BE2C (cell line): ENCODE data around the gene CORIN.

Source experiments
- DNase-seq: peaks from one replicate; pipeline ENCODE4 v3.0.0-alpha.2; 2020
- H3K27me3 ChIP-seq: fragments of 250-450 bp; sonication (Bioruptor Pico); 2 replicates; pipeline ENCODE4 v1.5.1; 2020; ENCODE audit warnings: mild to moderate bottlenecking
- H3K36me3 ChIP-seq: fragments of 250-450 bp; sonication (Bioruptor Pico); 2 replicates; pipeline ENCODE4 v1.5.1; 2020; ENCODE audit warnings: mild to moderate bottlenecking
- H3K4me1 ChIP-seq: fragments of 250-450 bp; sonication (Bioruptor Pico); 2 replicates; pipeline ENCODE4 v1.5.1; 2020
- H3K4me3 ChIP-seq: 2 replicates; pipeline ENCODE4 v1.5.1; 2011; ENCODE audit warnings: low read depth, low read length
- H3K9me3 ChIP-seq: fragments of 250-450 bp; sonication (Bioruptor Pico); 2 replicates; pipeline ENCODE4 v1.5.1; 2020
- TF ChIP-seq, protein P1 (sequence below): IDR thresholded peaks from 2 replicates; pipeline ENCODE4 v1.5.1; 2012; ENCODE audit warnings: mild to moderate bottlenecking, low read depth, low read length

CORIN gene

DNA sequence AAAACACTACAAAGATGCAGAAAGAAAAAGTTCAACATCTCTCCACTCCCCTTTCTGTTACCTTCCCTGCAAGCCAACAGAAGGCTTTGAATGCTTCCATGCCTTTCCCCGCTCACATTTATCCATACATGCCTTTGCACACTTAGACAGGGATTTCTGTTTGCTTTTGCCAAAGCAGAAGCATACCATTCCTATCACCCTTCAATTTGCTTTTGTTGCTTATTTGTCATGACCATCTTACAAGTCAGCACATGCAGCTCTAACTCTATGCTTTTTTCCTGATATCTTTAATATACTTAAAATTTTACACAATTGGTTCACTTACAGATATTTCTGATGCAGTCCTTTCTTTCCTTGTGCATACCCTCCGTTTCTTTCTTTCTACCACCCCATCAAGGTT, 169.6 kb downstream of the CORIN start:
- TF ChIP-seq, protein P1, sequence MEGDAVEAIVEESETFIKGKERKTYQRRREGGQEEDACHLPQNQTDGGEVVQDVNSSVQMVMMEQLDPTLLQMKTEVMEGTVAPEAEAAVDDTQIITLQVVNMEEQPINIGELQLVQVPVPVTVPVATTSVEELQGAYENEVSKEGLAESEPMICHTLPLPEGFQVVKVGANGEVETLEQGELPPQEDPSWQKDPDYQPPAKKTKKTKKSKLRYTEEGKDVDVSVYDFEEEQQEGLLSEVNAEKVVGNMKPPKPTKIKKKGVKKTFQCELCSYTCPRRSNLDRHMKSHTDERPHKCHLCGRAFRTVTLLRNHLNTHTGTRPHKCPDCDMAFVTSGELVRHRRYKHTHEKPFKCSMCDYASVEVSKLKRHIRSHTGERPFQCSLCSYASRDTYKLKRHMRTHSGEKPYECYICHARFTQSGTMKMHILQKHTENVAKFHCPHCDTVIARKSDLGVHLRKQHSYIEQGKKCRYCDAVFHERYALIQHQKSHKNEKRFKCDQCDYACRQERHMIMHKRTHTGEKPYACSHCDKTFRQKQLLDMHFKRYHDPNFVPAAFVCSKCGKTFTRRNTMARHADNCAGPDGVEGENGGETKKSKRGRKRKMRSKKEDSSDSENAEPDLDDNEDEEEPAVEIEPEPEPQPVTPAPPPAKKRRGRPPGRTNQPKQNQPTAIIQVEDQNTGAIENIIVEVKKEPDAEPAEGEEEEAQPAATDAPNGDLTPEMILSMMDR = no peak

DNA sequence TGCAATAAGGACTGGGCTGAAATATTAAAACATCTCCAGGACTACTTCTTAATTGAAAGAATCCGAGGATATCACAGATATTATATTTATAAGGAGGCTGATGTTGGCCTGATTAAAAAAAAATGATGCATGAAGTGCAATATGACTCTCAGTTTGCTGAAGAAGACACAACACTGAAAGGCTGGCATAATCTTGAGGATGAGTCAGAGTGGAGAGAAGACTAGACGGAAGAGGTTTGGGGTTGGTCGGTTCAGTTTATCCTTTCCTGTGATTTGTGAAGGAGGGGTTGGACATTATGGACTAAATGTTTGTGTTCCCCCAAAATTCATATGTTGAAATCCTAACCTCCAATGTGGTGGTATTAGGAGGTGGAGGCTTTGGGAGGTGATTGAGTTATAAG, 170.3 kb downstream of the CORIN start:
- H3K4me3 ChIP-seq = no peak overlapping the region
- TF ChIP-seq, protein P1 = no peak

More for the DNA sequence above, 169.6 kb downstream of the CORIN start:
- H3K36me3 ChIP-seq = no peaks in the 10 kb centered on the region
- H3K9me3 ChIP-seq = no peaks in the 10 kb centered on the region
- no peak overlapping the region for H3K4me3 ChIP-seq
- no peak for DNase-seq
- H3K4me1 ChIP-seq = no peaks in the 10 kb centered on the region
- H3K27me3 ChIP-seq = no peaks in the 10 kb centered on the region

DNA sequence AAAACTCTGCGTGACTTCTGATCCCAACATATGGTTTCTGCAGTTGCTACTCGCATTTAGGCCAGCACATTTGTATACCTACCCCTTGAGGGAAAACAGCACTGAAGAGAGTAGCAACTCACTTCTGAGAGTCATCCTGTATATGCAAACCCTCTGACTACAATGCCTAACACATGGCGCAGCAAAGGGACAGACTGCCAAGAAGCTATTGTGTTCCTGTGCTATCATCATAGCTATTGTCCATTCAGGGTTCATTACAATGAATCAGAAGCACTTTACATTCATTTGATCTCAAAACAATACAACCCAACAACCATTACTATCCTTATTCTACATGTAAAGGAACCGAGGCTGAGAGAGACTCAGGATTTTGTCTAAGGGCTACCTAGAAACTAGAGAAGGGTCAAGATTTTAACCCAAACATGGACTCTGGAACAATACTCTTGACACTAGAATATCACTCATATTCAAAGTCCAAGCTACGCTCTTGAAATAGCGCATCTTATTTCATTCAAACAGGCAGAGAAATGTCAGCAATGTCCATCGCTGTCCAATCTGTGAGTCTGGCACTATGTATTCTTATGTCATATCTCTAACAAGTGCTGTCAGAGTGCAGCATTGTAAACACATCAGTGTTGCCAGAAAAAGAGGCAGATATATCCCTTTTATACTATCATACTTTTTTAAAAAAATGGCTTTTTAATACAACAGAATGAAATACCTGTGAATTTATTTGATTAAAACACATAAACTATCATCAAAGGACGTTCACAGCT, 173.6 kb downstream of the CORIN start:
- TF ChIP-seq, protein P1 = no peak
- Histone ChIP-seq H3K27me3 (no peaks in the 10 kb centered on the region), H3K4me1 (no peaks in the 10 kb centered on the region), H3K9me3 (no peaks in the 10 kb centered on the region), H3K4me3 (no peak overlapping the region), H3K36me3 (no peaks in the 10 kb centered on the region)
- no peak for DNase-seq

More for the DNA sequence above, 170.3 kb downstream of the CORIN start:
- H3K4me1 ChIP-seq = no peaks in the 10 kb centered on the region
- no peaks in the 10 kb centered on the region for H3K27me3 ChIP-seq
- no peak for DNase-seq
- H3K9me3 ChIP-seq = no peaks in the 10 kb centered on the region
- no peaks in the 10 kb centered on the region for H3K36me3 ChIP-seq

DNA sequence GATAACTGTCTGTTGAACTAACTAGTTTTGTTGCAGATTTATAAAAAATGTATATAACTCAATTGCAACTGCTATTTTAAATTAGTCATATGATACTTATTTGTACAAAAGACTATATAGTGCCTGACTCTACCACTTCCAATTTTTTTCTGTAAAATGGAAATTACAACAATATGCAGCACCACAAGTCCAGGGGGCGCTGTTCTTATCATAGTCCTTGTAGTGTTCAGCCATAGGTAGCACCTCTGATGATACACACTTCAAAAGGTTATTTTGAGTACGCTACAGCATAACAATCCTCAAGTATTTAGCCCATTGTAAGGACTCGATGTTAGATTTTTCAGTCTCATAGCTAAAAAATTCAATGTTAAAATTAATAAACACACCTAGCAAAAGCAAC, 174.9 kb downstream of the CORIN start:
- Histone ChIP-seq H3K4me3 (no peak overlapping the region), H3K9me3 (no peaks in the 10 kb centered on the region), H3K36me3 (no peaks in the 10 kb centered on the region), H3K27me3 (no peaks in the 10 kb centered on the region), H3K4me1 (no peaks in the 10 kb centered on the region)
- peak; percentile 46 for DNase-seq
- TF ChIP-seq, protein P1 = peak; percentile 53

DNA sequence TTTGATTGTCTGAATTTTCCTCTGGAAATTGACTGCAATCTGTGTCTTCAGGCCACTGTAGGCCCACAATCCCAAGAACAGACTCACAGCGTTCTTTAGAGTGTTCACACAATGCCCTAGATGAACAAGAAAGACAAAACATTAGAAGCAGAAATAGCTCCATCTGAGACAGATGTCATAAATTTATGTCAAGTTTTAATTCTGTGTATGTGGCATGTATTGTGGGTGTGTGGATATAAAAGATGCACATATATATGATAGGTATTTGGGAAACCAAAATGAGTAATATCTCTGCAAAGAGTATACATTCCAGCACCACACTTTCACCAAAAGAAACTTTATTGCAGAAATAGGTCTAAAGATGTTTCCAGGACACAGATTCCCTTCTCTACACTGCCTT, 176.1 kb downstream of the CORIN start:
- no peaks in the 10 kb centered on the region for H3K9me3 ChIP-seq
- no peak overlapping the region for H3K4me3 ChIP-seq
- no peaks in the 10 kb centered on the region for H3K27me3 ChIP-seq
- DNase-seq = no peak
- no peaks in the 10 kb centered on the region for H3K36me3 ChIP-seq
- H3K4me1 ChIP-seq = no peaks in the 10 kb centered on the region
- TF ChIP-seq, protein P1 = no peak

DNA sequence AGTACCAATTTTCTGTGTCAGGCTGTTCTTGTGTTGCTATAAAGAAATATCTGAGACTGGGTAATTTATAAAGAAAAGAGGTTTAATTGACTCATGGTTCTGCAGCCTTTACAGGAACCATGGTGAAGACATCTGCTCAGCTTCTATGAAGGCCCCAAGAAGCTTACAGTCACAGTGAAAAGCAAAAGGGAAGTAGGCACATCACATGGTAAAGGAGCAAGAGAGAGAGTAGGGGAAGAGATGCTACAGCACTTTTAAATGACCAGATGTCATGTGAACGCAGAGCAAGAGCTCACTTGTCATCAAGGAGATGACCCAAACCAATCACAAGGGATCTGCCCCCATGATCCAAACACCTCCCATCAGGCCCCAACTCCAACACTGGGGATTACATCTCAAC, 178.5 kb downstream of the CORIN start:
- H3K36me3 ChIP-seq = no peaks in the 10 kb centered on the region
- TF ChIP-seq, protein P1 = no peak
- no peaks in the 10 kb centered on the region for H3K27me3 ChIP-seq
- H3K4me1 ChIP-seq = no peaks in the 10 kb centered on the region
- H3K4me3 ChIP-seq = no peak overlapping the region
- DNase-seq = no peak
- H3K9me3 ChIP-seq = no peaks in the 10 kb centered on the region
